Measurements from ENCODE around the gene TECPR2.

DNA sequence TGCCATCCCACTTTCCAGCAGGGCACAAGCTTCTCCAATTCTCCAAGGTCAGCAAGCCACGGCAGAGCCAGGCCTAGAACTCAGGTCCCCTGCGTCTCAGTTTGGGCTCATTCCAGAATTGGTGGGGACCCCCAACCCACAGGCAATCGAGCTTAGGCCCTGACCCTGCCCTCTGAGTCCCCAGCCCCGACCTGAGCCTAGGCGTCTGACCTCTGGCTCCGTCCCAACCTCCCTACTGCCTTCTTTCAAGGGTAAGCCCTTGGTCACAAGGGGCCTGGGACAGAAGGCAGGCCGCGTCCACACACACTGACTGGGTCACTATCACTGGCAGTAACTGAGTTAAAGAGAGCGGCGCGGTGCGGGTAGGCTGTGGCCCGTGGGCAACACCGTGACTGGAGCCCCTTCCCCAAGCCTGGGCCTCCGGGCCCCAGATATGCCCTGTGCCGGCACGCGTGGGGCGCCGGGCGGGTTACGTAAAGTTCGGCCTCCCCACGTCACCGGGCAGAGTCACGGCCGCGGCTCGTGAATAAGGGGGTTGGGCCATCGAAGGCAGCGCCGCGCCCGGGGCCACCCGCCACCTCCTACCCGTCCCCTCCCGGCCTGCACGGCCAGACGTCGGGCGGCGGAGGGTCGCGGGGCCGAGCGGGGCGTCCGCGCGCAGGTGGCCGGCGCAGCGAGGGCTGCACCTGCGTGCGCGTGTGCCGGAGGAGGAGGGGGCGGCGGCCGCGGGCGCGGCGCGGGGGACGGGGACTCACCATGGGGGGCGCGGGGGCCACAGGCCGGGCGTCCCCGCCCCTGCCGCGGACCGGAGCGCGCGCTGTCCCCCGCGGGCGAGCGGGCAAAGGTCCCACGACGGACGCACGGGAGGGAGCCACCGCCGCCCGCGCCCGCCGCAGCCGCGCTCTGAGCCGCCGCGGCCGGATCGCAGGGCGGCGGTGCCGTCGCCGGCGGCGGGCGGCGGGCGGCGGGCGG lies 146.3 kb downstream of the TECPR2 start:
- no peak for TF ChIP-seq MEF2A (IDR thresholded peaks at IDR 0.05; ENCODE audit: insufficient read depth, low read depth, low read length)
- no peak for TF ChIP-seq POLR2A (IDR thresholded peaks at IDR 0.05; ENCODE audit: low read depth, low read length)
- TF ChIP-seq CTCF (IDR thresholded peaks at IDR 0.05 in 2 of 3, conservative IDR thresholded peaks at IDR 0.05 in 1 of 3; ENCODE audit: control insufficient read depth in 2 of 3, extremely low read depth in 1 of 3, insufficient read depth in 1 of 3, low read depth in 3 of 3, low read length in 3 of 3), result no peak

All from GM12878 (cell line).